HCT116 (cell line): ENCODE data around the gene NHP2. TPM values are rescaled to one million over a fixed set of nuclear protein-coding genes. Genes with fewer than 3 reads are reported as not detected.

Experiments
- ATAC-seq: fragments of 200-7000 bp; cut with Tn5 transposase; 2 replicates; pipeline ENCODE4 v1.9.1; 2020; ENCODE audit warnings: mild to moderate bottlenecking, moderate library complexity
- BruUV-seq: library from RNA; stranded (reverse); fragments of 400-500 nt; replicated peaks from 2 replicates; lab custom pipeline; 2021; lab: Mats Ljungman, UMichigan
- CTCF ChIA-PET: fragments of 300-600 bp; sonication (Branson Sonifier 250); formaldehyde crosslinking; loops from one replicate; lab custom pipeline; 2021; ENCODE audit warnings: antibody characterized with exemption; lab: Charles Lee
- POLR2A ChIA-PET: fragments of 300-600, 350-600 bp; sonication (Branson Sonifier 250); formaldehyde crosslinking; loops from one replicate; lab custom pipeline; 2021; ENCODE audit warnings: antibody characterized with exemption; lab: Charles Lee
- RAD21 ChIA-PET, 2 experiments: fragments of 300-600 bp; sonication (Branson Sonifier 250); formaldehyde crosslinking; loops; one replicate each; lab custom pipeline; 2023; ENCODE audit warnings: low total read pairs in 2 of 2; ENCODE audit not compliant: uncharacterized antibody in 2 of 2, unreplicated experiment in 2 of 2, low non-redundant PET in 1 of 2; lab: Charles Lee
- DNase-seq: peaks from one replicate; pipeline ENCODE4 v3.0.0-alpha.2; 2010; ENCODE audit warnings: low read depth, low spot score
- H2AFZ ChIP-seq: fragments of 200-600 bp; shearing (Covaris generic), sonication (generic); 2 replicates; pipeline ENCODE4 v1.6.1; 2017; ENCODE audit warnings: low read depth, mixed run types, mixed read lengths, antibody characterized with exemption, low read length; ENCODE audit not compliant: poor library complexity, severe bottlenecking
- H3K27ac ChIP-seq: 2 replicates; pipeline ENCODE4 v1.5.1; 2012; ENCODE audit warnings: low read depth, low read length
- H3K27me3 ChIP-seq: fragments of 200-600 bp; sonication (generic); 2 replicates; pipeline ENCODE4 v1.6.1; 2016; ENCODE audit warnings: mixed run types, low read length, mixed read lengths; ENCODE audit not compliant: insufficient read depth
- H3K36me3 ChIP-seq, 2 experiments: fragments of 200-500 bp in 1 of 2; fragments of 200-600 bp in 1 of 2; sonication (Bioruptor generic) in 1 of 2; sonication (generic) in 1 of 2; 2 replicates each; pipeline versions ENCODE4 v1.5.1 to v1.6.1; 2014 to 2016; ENCODE audit warnings: low read length in 2 of 2, inconsistent platforms in 1 of 2, mixed read lengths in 1 of 2, mixed run types in 1 of 2; ENCODE audit not compliant: insufficient read depth in 2 of 2, control insufficient read depth in 1 of 2
- H3K4me1 ChIP-seq, 2 experiments: fragments of 200-600 bp in 1 of 2; sonication (generic) in 1 of 2; 2 replicates each; pipeline versions ENCODE4 v1.5.1 to v1.6.1; 2012 to 2017; ENCODE audit warnings: low read length in 2 of 2, inconsistent platforms in 1 of 2, mild to moderate bottlenecking in 1 of 2, mixed read lengths in 1 of 2, mixed run types in 1 of 2, moderate library complexity in 1 of 2; ENCODE audit not compliant: insufficient read depth in 2 of 2, control insufficient read depth in 1 of 2
- H3K4me2 ChIP-seq: fragments of 200-600 bp; sonication (generic); 2 replicates; pipeline ENCODE4 v1.6.1; 2017; ENCODE audit warnings: mixed run types, low read length, mixed read lengths
- H3K4me3 ChIP-seq, 2 experiments: fragments of 200-600 bp in 1 of 2; sonication (generic) in 1 of 2; replicated peaks in 1 of 2; 2 replicates each; pipeline ENCODE4 v1.5.1; 2011 to 2016; ENCODE audit warnings: low read length in 2 of 2, control low read depth in 1 of 2, low read depth in 1 of 2, mild to moderate bottlenecking in 1 of 2, mixed read lengths in 1 of 2, mixed run types in 1 of 2
- H3K79me2 ChIP-seq: fragments of 200-600 bp; sonication (generic); 2 replicates; pipeline ENCODE4 v1.6.1; 2017; ENCODE audit warnings: mild to moderate bottlenecking, mixed run types, low read length, moderate library complexity, mixed read lengths; ENCODE audit not compliant: insufficient read depth
- H3K9ac ChIP-seq: fragments of 200-600 bp; sonication (generic); 2 replicates; pipeline ENCODE4 v1.6.1; 2016; ENCODE audit warnings: low read length, mixed read lengths
- H3K9me2 ChIP-seq: fragments of 200-600 bp; sonication (generic), shearing (Covaris generic); 2 replicates; pipeline ENCODE4 v1.6.1; 2017; ENCODE audit warnings: mixed run types, mild to moderate bottlenecking, moderate library complexity; ENCODE audit not compliant: insufficient read depth
- H3K9me3 ChIP-seq, 2 experiments: fragments of 200-500 bp in 1 of 2; fragments of 200-600 bp in 1 of 2; sonication (Bioruptor generic) in 1 of 2; sonication (generic) in 1 of 2; 2 replicates each; pipeline ENCODE4 v1.6.1; 2014 to 2017; ENCODE audit warnings: low read length in 2 of 2, mixed read lengths in 2 of 2, inconsistent platforms in 1 of 2, low read depth in 1 of 2, mild to moderate bottlenecking in 1 of 2, mixed run types in 1 of 2, moderate library complexity in 1 of 2; ENCODE audit not compliant: control insufficient read depth in 1 of 2, insufficient read depth in 1 of 2
- H4K20me1 ChIP-seq: fragments of 200-600 bp; sonication (generic), shearing (Covaris generic); 2 replicates; pipeline ENCODE4 v1.6.1; 2017; ENCODE audit warnings: mixed run types, mild to moderate bottlenecking, moderate library complexity; ENCODE audit not compliant: insufficient read depth
- CBX3 ChIP-seq: IDR thresholded peaks from 2 replicates; pipeline ENCODE4 v1.6.1; 2012; ENCODE audit warnings: low read depth
- EGR1 ChIP-seq: IDR thresholded peaks from 2 replicates; pipeline ENCODE4 v1.6.1; 2012; ENCODE audit warnings: low read depth
- EZH2phosphoT487 ChIP-seq: fragments of 200-600 bp; IDR thresholded peaks from 2 replicates; pipeline ENCODE4 v1.6.1; 2018; ENCODE audit warnings: antibody characterized with exemption, borderline replicate concordance
- RAD21 ChIP-seq: IDR thresholded peaks from 2 replicates; pipeline ENCODE4 v1.6.1; 2012; ENCODE audit warnings: low read depth, mild to moderate bottlenecking
- SIN3A ChIP-seq: IDR thresholded peaks from 2 replicates; pipeline ENCODE4 v1.6.1; 2012; ENCODE audit warnings: low read depth
- SP1 ChIP-seq: IDR thresholded peaks from 2 replicates; pipeline ENCODE4 v1.6.1; 2012; ENCODE audit warnings: low read depth
- YY1 ChIP-seq: IDR thresholded peaks from 2 replicates; pipeline ENCODE4 v1.6.1; 2011; ENCODE audit warnings: low read length, low read depth, moderate library complexity, mild to moderate bottlenecking; ENCODE audit not compliant: insufficient replicate concordance; ENCODE audit errors: extremely low read depth
- ZFX ChIP-seq: fragments of 450-650 bp; IDR thresholded peaks from 2 replicates; pipeline ENCODE4 v1.6.1; 2017
- intact Hi-C: fragments of 100-400 bp; cut with micrococcal nuclease; formaldehyde crosslinking; loops from 2 replicates; pipeline ENCODE4 v1.10.0; 2022
- total RNA-seq: library from RNA; stranded (reverse); gene quantifications from one replicate; pipeline ENCODE4 v1.2.1, GENCODE V29; 2021; ENCODE audit not compliant: unreplicated experiment
- TF ChIP-seq, protein P1 (sequence below): IDR thresholded peaks from 2 replicates; pipeline ENCODE4 v1.6.1; 2012; ENCODE audit warnings: low read depth
- TF ChIP-seq, protein P2 (sequence below), 3 experiments: fragments of 200-600 bp in 1 of 3; sonication (generic) in 1 of 3; IDR thresholded peaks in 2 of 3; conservative IDR thresholded peaks in 1 of 3; 2 replicates each; pipeline ENCODE4 v1.5.1; 2012 to 2017; ENCODE audit warnings: low read depth in 2 of 3, low read length in 2 of 3, antibody characterized with exemption in 1 of 3, borderline replicate concordance in 1 of 3, control low read depth in 1 of 3, mild to moderate bottlenecking in 1 of 3, mixed read lengths in 1 of 3, mixed run types in 1 of 3, moderate library complexity in 1 of 3; ENCODE audit not compliant: insufficient read depth in 1 of 3

The NHP2 gene
- total RNA-seq, 1 experiment from 2014 or later, result 260 TPM

DNA sequence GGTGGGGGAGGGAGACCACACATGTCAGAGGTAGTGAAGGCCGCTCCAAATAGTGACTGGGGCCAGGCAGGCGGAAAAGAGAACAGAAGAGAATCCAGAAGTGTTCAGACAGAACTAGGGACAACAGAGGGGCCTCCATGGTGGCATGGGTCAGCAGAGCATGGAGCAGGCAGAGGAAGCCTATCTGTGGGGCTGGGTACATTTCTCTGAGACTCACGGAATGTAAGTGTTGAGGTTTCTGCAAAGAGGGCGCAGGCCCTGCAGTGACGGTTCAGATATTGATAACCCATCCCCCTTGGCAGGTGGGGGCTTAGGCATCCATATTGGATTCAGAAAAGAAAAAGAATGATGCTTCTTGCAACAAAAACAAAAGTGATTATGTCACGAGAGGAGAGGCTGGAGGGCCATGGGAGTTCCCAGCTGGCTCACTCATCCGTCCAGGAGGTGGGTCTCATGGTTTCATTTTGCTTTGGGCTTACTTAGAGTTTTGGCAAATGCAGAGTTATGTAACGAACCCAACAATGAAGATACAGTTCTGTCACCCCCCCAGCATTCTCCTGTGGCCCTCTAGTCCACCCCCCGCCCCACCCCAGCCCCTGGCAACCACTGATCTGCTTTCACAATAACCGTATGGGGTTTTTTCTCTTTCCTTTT lies 28.3 kb downstream of the NHP2 start:
- CTCF ChIA-PET, result no interaction called here
- no peaks in the 10 kb centered on the region for H3K79me2 ChIP-seq
- no peak for TF ChIP-seq SP1
- TF ChIP-seq YY1, result no peak
- no peak for TF ChIP-seq EGR1
- no peak for TF ChIP-seq EZH2phosphoT487
- no peak for TF ChIP-seq CBX3
- TF ChIP-seq, protein P1, sequence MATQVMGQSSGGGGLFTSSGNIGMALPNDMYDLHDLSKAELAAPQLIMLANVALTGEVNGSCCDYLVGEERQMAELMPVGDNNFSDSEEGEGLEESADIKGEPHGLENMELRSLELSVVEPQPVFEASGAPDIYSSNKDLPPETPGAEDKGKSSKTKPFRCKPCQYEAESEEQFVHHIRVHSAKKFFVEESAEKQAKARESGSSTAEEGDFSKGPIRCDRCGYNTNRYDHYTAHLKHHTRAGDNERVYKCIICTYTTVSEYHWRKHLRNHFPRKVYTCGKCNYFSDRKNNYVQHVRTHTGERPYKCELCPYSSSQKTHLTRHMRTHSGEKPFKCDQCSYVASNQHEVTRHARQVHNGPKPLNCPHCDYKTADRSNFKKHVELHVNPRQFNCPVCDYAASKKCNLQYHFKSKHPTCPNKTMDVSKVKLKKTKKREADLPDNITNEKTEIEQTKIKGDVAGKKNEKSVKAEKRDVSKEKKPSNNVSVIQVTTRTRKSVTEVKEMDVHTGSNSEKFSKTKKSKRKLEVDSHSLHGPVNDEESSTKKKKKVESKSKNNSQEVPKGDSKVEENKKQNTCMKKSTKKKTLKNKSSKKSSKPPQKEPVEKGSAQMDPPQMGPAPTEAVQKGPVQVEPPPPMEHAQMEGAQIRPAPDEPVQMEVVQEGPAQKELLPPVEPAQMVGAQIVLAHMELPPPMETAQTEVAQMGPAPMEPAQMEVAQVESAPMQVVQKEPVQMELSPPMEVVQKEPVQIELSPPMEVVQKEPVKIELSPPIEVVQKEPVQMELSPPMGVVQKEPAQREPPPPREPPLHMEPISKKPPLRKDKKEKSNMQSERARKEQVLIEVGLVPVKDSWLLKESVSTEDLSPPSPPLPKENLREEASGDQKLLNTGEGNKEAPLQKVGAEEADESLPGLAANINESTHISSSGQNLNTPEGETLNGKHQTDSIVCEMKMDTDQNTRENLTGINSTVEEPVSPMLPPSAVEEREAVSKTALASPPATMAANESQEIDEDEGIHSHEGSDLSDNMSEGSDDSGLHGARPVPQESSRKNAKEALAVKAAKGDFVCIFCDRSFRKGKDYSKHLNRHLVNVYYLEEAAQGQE, result no peak
- TF ChIP-seq, protein P2, sequence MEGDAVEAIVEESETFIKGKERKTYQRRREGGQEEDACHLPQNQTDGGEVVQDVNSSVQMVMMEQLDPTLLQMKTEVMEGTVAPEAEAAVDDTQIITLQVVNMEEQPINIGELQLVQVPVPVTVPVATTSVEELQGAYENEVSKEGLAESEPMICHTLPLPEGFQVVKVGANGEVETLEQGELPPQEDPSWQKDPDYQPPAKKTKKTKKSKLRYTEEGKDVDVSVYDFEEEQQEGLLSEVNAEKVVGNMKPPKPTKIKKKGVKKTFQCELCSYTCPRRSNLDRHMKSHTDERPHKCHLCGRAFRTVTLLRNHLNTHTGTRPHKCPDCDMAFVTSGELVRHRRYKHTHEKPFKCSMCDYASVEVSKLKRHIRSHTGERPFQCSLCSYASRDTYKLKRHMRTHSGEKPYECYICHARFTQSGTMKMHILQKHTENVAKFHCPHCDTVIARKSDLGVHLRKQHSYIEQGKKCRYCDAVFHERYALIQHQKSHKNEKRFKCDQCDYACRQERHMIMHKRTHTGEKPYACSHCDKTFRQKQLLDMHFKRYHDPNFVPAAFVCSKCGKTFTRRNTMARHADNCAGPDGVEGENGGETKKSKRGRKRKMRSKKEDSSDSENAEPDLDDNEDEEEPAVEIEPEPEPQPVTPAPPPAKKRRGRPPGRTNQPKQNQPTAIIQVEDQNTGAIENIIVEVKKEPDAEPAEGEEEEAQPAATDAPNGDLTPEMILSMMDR (IDR thresholded peaks at IDR 0.05 in 2 of 3, conservative IDR thresholded peaks at IDR 0.05 in 1 of 3; ENCODE audit: borderline replicate concordance in 1 of 3, insufficient read depth in 1 of 3, low read depth in 2 of 3, low read length in 2 of 3), result no peak
- TF ChIP-seq RAD21, result no peak
- TF ChIP-seq SIN3A, result no peak
- no peak for TF ChIP-seq ZFX
- H3K9me2 ChIP-seq, result no peaks in the 10 kb centered on the region
- H3K9me3 ChIP-seq, result no peaks in the 10 kb centered on the region
- RAD21 ChIA-PET, result no interaction called here
- ATAC-seq (no peak), DNase-seq (no peak)
- no peak overlapping the region for H3K27ac ChIP-seq
- peaks cover 0 to 5% of the 10 kb centered on the region in 2 experiments; a peak in 1 of 4 replicates for H3K4me1 ChIP-seq
- H3K9ac ChIP-seq, result no peak overlapping the region
- no peaks in the 10 kb centered on the region for H3K27me3 ChIP-seq
- BruUV-seq, result no TSS peak
- POLR2A ChIA-PET, result no interaction called here
- no peaks in the 10 kb centered on the region; a peak in 1 of 4 replicates for H3K36me3 ChIP-seq
- no peak overlapping the region for H2AFZ ChIP-seq
- intact Hi-C loops, result no loop called here
- no peaks in the 10 kb centered on the region for H4K20me1 ChIP-seq
- no peak overlapping the region for H3K4me2 ChIP-seq
- no peak overlapping the region for H3K4me3 ChIP-seq
